Gastroesophageal sphincter (tissue), 3 donors: ENCODE results near the gene SHLD1.

Experiments used
- CTCF ChIP-seq, 4 experiments: fragments of 200-600 bp in 2 of 4; fragments of 450-650 bp in 2 of 4; sonication (generic) in 1 of 4; IDR thresholded peaks; one replicate each; pipeline ENCODE4 v1.5.1; 2017 to 2019; ENCODE audit warnings: antibody characterized with exemption in 4 of 4, mild to moderate bottlenecking in 2 of 4, moderate library complexity in 2 of 4
- EP300 ChIP-seq: sonication (generic); formaldehyde crosslinking; IDR thresholded peaks from one replicate; pipeline ENCODE4 v1.6.1; 2017; ENCODE audit warnings: antibody characterized with exemption, mild to moderate bottlenecking
- POLR2A ChIP-seq, 2 donors: fragments of 450-650 bp; IDR thresholded peaks; one replicate each; pipeline ENCODE4 v1.6.1; 2017; ENCODE audit warnings: antibody characterized with exemption in 2 of 2, mild to moderate bottlenecking in 2 of 2, moderate library complexity in 1 of 2
- POLR2AphosphoS5 ChIP-seq: sonication (generic); formaldehyde crosslinking; IDR thresholded peaks from one replicate; pipeline ENCODE4 v1.6.1; 2017; ENCODE audit warnings: antibody characterized with exemption

- TF ChIP-seq POLR2AphosphoS5: no peak
- no peak for TF ChIP-seq POLR2A (IDR thresholded peaks at IDR 0.05)
- TF ChIP-seq CTCF (IDR thresholded peaks at IDR 0.05): no peak
- TF ChIP-seq EP300: no peak
These were observed 112.5 kb downstream of the SHLD1 start for GRCh38 chr20:5862703-5863039.
